ENCODE results near the gene NTMT1.
"Not testable (repeated sequence)": the region's sequence is repeated elsewhere in the genome, so short reads cannot be mapped to it uniquely, and the experiment has no call there.

Gene NTMT1

DNA sequence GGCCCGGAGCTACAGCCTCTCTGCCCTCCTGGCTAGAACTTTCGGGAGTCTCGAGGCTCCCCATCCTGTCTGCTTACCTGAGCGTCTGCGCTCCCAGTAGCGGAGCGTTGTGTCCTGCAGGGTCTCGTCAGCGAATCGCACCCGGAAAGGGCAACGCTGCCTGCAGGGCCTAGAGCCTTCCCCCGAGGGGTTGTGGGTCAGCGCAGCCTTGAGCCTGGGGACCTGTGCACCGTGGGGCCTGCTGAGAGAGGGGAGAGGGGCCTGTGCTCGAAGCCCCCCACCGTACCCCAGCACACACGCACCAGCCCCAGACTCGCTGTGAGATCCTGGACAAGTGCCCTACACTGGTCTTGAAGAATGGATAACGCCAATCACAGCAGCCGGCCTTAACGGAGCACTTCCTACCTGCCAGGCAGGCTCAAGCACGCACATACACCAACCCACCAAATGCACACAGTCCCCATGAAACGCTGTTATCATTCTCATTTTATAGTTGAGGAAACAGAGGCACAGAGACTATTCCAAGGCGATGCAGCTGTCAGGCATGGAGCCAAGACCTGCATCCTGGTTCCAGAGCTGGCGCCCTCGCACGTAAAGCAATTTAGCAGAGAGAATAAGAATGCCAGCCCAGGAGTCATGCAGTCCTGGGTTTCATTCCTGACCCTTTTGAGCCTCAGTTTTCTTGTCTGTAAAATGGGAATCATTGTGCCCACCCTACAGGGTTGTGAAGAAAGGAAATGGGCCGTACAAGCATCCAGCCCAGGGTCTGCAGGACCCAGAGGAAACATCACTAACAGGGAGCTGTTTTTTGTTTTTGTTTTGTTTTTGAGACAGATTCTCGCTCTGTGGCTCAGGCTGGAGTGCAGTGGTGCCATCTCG is 10.3 kb upstream of the NTMT1 start:
- no peak for DNase-seq

DNA sequence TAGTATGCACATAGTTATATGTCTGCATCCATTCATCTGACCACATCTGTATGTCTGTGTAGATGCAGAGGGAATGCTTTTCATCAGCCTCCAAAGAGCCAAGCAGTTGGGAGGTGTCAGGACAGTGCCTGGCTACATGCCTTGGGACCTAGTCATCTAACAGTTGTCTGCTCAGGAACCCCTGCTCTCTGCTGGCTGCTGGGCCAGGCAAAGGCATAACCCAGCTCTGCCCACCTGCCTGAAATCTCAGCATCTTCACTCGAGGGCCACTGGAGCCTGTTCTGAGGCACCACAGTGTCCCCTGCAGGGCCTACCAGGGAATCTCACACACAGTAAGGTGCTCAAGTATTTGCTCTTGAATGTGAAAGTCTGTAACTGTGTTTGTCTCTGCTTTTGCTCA is 8.8 kb upstream of the NTMT1 start:
- DNase-seq = no peak

DNA sequence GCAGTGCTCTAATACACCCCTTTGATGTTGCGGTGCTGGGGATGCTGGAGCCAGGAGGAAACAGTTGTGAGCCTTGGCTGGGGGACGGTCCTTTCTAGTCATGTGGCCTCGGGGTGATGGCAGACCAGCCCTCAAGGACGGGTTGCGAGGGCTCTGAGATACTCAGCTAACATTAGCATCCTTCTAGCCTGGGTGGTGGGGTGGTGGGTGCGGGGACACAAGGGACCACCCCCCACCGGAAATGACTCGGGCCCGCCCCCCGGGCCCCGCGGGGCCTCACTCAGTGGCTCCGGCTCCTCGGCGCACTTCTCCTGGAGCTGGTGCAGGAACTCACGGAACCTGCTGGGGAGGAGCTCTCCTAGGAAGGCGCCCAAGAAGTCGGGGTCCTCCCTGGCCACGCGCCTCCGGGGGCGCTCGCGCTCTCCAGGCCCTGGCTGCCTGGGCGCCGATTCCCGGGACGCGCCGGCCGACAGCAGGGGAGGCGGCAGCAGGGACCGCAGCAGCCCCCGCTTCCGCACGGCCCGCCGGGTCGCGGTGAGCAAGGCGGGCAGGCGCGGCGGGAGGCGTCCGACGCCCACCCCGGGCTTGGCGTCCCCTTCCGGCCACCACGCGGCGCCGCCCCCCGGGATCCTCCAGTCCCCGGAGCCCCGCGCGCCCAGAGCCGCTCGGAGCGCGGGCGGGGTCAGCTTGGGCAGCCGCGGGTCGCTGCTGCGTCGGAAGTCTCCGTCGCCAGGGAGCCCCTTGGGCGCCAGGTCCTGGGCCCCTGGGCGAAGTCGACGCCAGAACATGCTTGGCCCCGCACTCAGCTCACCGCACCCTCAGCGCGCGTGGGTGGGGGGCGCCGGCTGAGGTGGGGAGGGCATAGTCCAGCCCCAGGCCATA is 5.9 kb upstream of the NTMT1 start:
- DNase-seq = no peak

DNA sequence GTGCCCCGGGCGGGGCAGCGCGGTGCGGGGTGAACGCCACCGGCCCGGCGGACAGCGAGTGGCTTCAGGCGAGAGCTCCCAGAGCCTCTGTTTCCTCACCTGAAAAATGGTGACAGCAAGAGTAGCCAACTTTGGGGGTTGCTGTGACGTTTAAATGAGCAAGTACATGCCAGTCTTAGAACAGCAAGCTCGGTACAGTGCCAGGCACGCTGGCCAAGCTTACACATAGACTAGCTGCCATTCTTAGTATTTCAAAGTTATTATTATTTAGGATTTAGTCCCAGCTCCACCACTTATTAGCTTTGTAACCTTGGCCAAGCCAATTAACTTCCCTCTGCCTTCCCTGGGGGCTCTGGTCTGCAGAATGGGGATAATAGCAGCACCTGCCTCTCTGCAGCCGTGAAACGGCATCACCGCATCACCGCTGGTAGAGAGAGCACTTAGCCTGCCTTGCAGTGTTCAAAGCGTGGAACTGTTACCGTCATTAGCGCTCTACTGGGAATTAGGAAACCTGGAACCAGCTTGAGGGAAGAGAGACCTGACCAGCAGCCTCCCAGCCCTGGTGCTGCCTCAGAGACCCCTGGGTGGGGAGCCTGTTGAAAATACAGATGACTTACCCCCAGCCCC is 5.2 kb upstream of the NTMT1 start, which contains the start of gene C9orf50:
TSS of gene C9orf50 (minus strand) at position 433 of the 627 bp plus-strand sequence. CDS start 527 bp downstream, outside the sequence.
- DNase-seq = no peak

DNA sequence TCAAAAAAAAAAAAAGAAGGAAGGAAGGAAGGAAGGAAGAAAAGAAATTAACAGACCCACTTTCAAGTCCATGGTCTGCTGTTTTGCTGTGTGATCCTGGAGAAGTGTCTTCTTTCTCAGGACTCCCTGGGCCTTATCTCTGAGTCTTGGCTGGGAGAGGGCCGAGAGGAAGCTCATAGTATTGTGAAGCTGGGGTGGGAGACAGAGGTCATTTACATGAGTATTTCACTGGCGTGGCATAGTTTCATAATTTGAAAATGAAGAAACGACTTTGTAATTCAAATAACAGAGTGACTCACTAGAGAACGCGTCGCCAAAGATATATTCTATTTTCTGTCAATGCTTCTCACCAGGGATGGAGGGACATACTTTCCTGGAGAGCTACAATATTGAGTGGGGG is 2.6 kb upstream of the NTMT1 start:
- no peak for DNase-seq

DNA sequence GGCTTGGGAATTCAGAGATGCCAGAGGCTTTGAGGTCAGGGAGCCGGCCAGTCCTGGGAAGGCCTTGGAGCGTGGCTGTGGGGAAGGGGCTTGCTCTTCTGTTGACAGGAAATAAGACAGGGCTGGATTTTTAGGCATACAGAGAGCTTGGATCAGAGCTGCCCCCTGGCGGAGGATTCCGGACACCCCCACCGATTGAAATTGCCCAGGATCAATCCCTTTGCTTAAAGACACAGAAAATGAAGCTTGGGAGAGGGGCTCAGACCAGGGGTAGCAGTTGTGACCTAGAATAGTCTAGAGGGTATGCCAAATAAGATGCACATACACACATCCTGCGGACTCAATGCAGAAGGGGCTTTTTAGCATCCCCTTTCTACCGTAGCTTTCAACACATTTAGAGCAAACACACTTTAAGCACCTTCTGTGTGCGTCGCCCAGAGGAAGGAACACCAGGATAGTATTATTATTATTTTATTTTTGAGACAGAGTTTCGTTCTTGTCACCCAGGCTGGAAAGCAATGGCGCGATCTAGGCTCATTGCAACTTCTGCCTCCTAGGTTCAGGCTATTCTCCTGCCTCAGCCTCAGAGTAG is 1.7 kb upstream of the NTMT1 start:
- DNase-seq = peak; percentile 64 to 76

DNA sequence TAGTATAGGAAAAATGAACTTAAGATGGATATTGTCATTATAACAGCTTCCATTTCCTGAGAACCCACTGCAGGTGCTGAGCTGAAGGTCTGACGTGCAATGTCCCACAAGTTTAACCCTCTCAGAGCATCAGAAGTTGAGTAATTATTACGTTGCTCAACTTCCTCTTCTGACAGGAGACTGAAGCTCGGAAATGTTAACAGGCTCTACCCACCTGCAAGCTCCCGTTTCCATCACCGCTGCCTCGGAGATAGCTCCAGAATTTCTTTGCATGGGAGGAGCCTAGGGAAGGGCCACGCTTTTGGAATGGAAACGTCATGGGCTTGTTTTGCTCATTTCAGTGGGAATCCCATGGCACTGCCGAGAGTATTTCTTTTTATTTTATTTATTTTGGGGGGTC is 1.0 kb upstream of the NTMT1 start:
- DNase-seq = peak; percentile 40 to 59

DNA sequence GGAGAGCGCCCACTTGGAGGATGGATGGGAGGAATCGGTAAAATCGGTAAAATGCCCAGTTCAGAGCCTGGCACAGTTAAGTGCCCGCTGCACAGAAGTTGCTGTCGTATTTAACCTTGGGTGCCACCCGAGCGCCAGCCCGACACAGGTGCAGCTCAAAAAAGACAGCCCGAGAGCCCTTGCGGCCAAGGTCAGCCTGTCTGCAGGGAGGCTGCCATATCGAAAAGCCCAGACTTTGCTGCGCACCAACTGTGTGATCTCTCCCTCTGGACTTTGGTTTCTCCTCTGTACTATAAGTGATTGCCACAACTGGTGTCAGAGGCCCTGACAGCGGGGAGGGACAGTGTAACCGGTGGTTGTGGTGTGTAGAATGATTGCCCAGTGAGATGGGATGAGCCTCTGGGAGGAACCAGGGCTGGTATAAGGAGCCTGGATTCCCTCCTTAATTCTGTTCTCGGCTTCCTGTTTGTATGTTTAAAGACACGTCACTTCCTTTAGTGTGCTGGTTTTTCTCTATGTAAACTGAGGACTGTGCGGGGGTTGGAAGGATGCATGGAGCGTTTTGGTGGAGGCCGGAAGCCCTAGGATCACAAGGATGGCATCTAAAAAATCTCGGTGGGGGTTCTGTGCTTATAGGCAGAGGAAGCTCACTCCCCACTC is 792 bp downstream of the NTMT1 start:
- peak; percentile 42 to 53 for DNase-seq

DNA sequence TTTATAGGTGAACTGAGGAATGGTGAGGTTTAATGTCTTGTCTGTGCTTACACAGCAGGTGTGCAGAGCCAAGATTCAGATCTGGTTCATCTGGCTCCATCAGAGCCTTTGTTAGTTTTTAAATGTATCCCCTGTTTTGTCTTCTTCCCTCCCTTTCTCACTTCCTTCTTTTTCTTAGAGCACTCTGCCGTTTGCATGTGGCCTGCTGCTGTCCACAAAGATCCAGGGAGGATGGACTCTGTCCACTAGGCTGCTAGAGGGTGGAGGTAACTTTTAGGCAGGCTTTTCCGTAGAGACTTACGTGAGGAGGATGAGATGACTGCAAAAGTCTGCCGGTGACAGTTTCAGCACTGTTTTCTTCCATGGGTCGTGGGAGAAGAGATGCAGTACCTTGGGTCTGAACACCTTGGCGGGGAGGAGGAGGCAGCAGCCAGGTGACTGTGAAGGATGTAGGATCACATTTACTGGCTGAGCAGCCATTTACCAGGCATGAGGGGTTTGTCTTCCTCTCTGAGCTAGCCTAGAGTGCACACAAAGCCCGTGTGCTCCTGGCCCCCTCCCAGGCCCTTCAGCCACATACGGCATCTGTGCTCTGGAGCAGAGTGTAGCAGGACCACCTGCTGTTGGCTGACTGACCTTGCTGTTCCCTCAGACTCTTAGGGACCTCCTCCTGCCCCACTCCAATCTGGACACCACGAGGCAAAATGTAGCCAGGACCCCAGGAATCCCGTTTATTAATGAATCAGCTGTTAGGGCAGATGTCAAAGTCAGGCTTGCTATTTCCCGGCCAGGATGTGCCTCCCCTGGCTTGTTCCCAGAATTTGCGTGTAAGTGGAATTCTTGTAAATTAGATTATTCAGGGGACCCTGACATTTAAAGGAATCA is 1.8 kb downstream of the NTMT1 start:
- DNase-seq = no peak

DNA sequence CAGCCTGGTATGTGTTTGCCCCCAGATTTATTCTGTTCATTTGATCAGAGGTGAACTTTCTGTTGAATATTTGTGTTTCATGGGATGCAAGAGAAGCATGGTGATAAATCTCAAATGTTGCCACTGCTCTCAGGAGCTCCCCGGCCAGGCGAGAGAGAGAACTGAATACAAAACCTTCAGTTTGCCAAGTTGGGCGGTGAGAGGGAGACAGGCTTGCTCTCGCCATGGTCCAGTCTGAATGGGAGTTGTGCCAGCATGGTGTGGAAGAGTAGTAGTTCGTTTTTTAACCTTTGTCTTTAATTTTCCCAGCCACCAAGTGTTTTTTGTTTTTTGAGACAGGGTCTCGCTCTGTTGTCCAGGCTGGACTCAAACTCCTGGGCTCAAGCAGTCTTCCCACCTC is 2.7 kb downstream of the NTMT1 start:
- no peak for DNase-seq

DNA sequence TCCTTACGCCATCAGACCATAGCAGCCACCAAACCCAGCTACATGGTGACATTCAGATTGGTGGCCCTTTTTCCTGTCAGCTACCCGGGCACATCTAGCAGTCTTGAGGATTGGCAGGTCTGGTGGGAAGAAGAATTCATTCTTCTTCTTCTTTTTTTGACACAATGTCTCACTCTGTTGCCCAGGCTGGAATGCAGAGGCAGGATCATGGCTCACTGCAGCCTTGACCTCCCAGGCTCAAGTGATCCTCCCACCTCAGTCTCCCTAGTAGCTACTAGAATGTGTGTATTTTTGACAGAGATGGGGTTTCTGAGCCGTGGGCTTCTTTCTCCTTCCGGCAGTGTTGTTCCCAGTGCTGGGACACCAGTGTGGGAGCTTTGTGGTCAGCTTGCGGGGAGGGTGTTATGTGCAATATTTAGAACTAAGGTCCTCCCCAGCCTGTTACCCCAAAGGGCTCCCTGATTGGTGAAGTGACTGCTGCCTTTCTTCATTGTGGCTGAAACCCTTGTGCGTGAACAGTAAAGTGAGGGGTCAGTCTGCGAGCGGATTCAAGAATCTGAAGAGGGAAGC is 3.4 kb downstream of the NTMT1 start:
- DNase-seq = no peak

DNA sequence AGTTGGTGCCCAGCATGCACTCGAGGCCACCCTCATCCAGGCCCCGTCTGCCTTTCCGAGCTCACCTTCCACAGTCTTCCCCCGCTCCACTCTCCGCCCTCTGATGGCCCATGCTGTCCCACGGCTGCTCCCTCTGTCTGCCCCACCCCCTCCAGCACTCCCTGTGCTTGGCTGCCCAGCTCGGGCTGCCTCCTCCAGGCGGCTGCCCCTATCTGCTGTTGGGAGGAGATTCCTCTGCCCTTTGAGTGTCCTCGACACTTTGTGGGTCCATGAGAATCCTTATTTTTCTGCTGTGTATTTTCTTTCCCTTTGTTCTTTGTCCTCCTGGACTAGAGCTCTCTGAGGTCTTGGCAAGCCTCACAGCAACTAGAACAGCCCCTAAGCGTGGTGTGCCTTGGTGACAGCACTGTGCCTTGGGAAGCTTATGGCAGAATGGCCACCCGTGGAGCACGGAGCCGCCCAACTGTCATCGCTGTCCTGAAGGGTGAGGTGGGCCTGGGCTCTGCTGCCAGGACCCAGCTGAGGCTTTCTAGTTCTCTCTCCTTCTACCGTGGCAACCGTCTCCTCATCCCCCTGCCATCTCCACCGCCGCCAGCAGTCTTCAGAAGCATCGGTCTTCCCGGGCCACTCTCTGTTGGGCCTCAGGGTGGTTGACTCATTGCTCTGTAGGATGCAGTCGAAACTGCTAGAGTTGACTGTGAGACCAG is 5.2 kb downstream of the NTMT1 start:
- no peak for DNase-seq

DNA sequence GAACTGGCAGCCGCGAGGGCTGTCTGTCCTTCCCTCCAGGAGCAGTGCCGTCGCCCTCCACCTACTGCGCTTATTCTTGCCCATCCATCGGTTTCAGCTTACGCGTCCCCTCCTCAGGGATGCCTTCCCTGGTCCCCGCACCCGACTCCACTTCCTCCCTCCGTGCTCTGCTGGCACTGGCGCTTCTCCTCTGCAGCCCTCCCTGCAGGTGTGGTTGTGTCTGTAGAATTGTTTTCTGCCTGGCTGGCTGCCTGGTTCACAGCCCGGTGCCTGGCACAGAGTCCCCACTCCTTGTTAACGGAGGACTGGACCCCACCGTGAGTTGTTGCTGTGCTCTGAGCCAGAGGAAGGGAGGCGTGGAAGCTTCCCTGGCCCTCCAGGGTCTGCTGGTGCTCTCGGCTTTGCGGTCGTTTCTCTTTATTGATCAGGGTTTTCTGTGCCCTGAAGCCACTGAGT is 5.7 kb downstream of the NTMT1 start:
- no peak for DNase-seq

DNA sequence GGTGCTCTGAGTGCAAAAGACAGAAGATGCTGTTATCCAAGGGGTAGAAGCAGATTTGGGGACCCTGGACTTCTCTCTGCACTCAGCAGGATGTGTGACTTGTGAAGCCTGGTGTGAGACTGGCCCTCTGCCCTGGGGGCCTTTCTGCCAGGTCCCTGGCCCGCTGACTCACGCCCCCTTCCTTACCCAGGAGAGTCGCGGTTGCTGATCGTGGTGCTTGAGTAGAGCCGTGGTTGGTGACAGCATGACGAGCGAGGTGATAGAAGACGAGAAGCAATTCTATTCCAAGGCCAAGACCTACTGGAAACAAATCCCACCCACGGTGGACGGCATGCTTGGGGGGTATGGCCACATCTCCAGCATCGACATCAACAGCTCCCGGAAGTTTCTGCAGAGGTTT is 6.5 kb downstream of the NTMT1 start:
- DNase-seq = no peak

DNA sequence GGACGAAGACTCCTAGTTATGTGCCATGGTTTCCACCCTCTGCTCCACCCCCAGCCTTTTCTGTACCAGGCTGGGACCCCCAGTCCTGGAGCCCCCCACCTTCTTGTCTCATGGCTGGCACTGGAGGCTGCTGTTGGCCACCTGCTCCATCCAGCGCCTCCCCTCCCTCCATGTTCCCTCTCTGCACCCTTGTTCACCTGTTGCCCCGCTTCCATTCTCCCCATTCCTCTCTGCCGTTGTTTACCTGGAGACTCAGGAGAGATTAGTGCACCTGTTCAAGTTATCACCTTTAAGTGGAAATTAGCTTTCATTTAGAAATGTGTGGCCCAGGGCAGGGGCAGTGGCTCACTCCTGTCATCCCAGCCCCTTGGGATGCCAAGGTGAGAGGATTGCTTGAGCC is 7.2 kb downstream of the NTMT1 start:
- DNase-seq = no peak

DNA sequence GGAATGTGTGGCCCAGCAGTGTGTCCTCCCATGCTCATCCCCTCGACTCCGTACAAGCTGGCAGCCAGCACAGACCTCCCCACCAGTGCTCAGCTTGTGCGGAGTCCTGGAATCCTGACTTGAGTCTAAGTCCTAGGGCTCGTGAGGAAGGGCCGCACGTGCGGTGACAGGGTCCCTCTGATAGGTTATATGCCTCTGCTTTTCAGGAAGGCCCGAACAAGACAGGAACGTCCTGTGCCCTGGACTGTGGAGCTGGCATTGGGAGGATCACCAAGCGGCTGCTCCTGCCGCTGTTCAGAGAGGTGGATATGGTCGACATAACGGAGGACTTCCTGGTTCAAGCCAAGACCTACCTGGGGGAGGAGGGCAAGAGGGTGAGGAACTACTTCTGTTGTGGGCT is 7.9 kb downstream of the NTMT1 start:
- DNase-seq = no peak

DNA sequence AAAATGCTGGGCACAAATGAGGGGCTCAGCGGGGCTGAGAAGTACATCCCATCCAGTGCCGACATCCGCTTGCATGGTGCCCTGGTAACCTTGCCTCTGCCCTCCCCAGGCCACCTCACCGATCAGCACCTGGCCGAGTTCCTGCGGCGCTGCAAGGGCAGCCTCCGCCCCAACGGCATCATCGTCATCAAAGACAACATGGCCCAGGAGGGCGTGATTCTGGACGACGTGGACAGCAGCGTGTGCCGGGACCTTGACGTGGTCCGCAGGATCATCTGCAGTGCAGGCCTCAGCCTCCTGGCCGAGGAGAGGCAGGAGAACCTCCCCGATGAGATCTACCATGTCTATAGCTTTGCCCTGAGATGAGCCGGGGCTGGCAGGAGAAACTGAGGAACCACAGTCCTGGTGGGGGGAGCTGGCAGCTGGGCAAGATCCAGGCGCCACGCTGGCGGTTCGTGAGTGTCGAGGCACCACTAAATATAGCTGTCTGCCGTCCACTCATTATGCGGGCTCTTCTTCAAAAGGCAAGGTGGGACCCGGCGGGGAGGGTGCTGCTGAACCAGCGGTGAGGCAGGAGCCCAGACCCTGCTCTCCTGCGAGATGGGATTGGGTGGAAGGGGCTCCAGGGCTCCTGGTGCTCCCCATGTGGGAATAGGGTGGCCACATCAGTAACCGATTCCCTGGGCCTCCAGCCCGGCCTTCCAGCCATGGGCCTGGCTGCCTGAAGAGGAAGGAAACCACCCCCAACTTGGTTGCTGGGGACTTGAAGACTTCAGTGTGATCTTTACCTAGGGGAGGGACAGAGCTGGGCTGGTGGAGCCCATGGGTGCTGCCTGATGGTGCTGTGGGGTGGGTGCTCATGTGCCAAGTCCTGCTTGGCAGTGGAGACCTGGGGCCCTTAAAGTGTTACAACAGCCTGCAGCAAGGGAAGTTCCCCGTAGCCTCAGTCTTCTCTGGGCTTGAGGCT is 9.4 kb downstream of the NTMT1 start:
- no peak for DNase-seq

DNA sequence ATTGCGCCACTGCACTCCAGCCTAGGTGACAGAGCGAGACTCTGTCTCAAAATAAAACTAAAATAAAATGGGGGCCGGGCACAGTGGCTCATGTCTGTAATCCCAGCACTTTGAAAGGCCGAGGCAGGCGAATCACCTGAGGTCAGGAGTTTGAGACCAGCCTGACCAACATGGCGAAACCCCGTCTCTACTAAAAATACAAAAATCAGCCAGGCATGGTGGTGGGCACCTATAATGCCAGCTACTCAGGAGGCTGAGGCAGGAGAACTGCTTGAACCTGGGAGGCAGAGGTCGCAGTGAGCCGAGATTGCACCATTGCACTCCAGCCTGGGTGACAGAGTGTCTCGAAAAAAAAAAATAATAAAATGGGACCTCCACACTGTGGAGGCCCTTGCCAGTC is 10.4 kb downstream of the NTMT1 start:
- DNase-seq = not testable (repeated sequence)

DNA sequence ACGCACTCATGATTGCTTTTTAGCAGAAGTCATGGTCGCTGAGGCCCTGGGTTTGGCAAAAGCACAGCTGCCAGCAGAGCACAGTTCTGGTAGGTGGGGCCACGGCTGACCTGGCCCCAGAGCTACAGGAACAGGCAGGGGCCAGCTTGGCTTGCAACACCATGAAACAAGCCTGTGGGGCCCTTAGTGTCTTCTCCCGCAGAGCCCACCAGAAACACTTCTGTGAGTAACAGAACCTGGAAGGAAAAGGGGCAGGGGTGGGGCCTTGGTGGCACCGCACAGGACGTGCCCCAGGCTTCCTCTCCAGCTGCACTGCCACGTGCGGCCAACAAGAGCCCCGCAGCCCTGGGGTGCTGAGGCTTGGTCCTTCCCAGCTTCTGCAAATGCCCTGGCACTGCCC is 11.1 kb downstream of the NTMT1 start:
- DNase-seq = no peak

All from CD4-positive, alpha-beta T cell treated with Interleukin-1 beta for 1 hour (primary cell).